Stimulated activated CD8-positive, alpha-beta memory T cell treated with anti-CD3 and anti-CD28 coated beads, Interleukin-12 subunit alpha, Interleukin-12 subunit beta, amount 100 ng/mL, for 24 hours (primary cell): ENCODE data around the gene FOXD4L5.
"Not testable (repeated sequence)": the region's sequence is repeated elsewhere in the genome, so short reads cannot be mapped to it uniquely, and the experiment has no call there.

Source experiments
- DNase-seq: peaks from one replicate; pipeline ENCODE4 v3.0.0-alpha.2; 2020; ENCODE audit errors: extremely low read depth

The FOXD4L5 gene

GRCh38 chr9:65285109-65285508 lies at the start of gene FOXD4L5:
Gene FOXD4L5 (minus strand): TSS chr9:65285209. CDS start chr9:65284377, 832 bp downstream.
- not testable (repeated sequence) for DNase-seq

GRCh38 chr9:65283943-65284342 lies 1.1 kb downstream of the FOXD4L5 start:
- not testable (repeated sequence) for DNase-seq

GRCh38 chr9:65282976-65283375 lies 2.0 kb downstream of the FOXD4L5 start:
- not testable (repeated sequence) for DNase-seq
